KMS-11 (cell line): Measurements from ENCODE around the gene CNOT2.

Experiments
- H2AFZ ChIP-seq: fragments of 200-600 bp; sonication (generic); 2 replicates; pipeline ENCODE4 v1.6.1; 2016; ENCODE audit warnings: antibody characterized with exemption, mixed run types, low read depth
- H3K27ac ChIP-seq: fragments of 200-600 bp; sonication (generic); 2 replicates; pipeline ENCODE4 v1.6.1; 2016; ENCODE audit warnings: mild to moderate bottlenecking, mixed run types
- H3K27me3 ChIP-seq: fragments of 200-600 bp; sonication (generic); 2 replicates; pipeline ENCODE4 v1.6.1; 2017; ENCODE audit warnings: mild to moderate bottlenecking, low read depth, mixed run types, moderate library complexity; ENCODE audit not compliant: insufficient read depth
- H3K36me3 ChIP-seq: fragments of 200-600 bp; sonication (generic); 2 replicates; pipeline ENCODE4 v1.6.1; 2017; ENCODE audit warnings: mild to moderate bottlenecking, mixed run types; ENCODE audit not compliant: insufficient read depth
- H3K4me1 ChIP-seq: fragments of 200-600 bp; sonication (generic); 2 replicates; pipeline ENCODE4 v1.6.1; 2016; ENCODE audit warnings: mild to moderate bottlenecking, low read depth, mixed run types; ENCODE audit not compliant: poor library complexity, severe bottlenecking
- H3K4me2 ChIP-seq: fragments of 200-600 bp; sonication (generic); 2 replicates; pipeline ENCODE4 v1.7.0; 2016; ENCODE audit warnings: mild to moderate bottlenecking, mixed run types
- H3K4me3 ChIP-seq: fragments of 200-600 bp; sonication (generic); IDR thresholded peaks from 2 replicates; pipeline ENCODE4 v1.6.1; 2017; ENCODE audit warnings: low read depth, low read length, mixed read lengths; ENCODE audit not compliant: insufficient read depth
- H3K79me2 ChIP-seq: fragments of 200-600 bp; sonication (generic); 2 replicates; pipeline ENCODE4 v1.6.1; 2016; ENCODE audit warnings: low read depth, mixed run types; ENCODE audit not compliant: insufficient read depth
- H3K9ac ChIP-seq: fragments of 200-600 bp; sonication (generic); 2 replicates; pipeline ENCODE4 v1.6.1; 2016; ENCODE audit warnings: mild to moderate bottlenecking, mixed run types
- H4K20me1 ChIP-seq: fragments of 200-600 bp; sonication (generic); 2 replicates; pipeline ENCODE4 v1.6.1; 2016; ENCODE audit warnings: mild to moderate bottlenecking, mixed run types; ENCODE audit not compliant: insufficient read depth
- CTCF ChIP-seq: fragments of 200-600 bp; sonication (generic); conservative IDR thresholded peaks from 2 replicates; pipeline ENCODE4 v1.6.1; 2017; ENCODE audit warnings: low read depth, mild to moderate bottlenecking, antibody characterized with exemption, low read length, moderate library complexity, mixed read lengths

CNOT2 gene

DNA sequence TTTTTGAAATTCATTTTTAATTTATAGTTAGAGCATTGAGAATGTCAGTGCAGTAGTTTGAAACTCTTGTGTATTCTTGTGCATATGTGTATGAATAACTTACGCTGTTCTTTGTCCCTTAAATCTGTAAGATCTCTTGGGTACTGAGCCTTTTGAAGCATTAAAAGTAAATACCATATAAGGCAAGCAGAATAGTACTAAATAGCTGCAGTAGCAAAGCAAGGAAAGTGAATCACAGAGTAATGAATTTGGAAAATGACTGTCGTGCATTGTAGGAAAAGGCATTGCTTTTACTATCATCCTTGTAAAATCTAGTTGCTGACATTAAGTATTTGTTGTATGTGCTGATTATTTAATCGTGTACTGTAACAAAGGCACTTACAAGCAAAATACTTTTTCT lies 12.1 kb downstream of the CNOT2 start:
- Histone ChIP-seq H3K27ac (no peak overlapping the region), H3K4me1 (peaks cover 16% of the 10 kb centered on the region), H3K4me3 (no peak overlapping the region), H4K20me1 (peaks cover 15% of the 10 kb centered on the region), H3K36me3 (no peaks in the 10 kb centered on the region), H3K4me2 (no peak overlapping the region), H3K79me2 (peaks cover 100% of the 10 kb centered on the region), H3K9ac (no peak overlapping the region), H3K27me3 (no peaks in the 10 kb centered on the region), H2AFZ (no peak overlapping the region)
- no peak for TF ChIP-seq CTCF

DNA sequence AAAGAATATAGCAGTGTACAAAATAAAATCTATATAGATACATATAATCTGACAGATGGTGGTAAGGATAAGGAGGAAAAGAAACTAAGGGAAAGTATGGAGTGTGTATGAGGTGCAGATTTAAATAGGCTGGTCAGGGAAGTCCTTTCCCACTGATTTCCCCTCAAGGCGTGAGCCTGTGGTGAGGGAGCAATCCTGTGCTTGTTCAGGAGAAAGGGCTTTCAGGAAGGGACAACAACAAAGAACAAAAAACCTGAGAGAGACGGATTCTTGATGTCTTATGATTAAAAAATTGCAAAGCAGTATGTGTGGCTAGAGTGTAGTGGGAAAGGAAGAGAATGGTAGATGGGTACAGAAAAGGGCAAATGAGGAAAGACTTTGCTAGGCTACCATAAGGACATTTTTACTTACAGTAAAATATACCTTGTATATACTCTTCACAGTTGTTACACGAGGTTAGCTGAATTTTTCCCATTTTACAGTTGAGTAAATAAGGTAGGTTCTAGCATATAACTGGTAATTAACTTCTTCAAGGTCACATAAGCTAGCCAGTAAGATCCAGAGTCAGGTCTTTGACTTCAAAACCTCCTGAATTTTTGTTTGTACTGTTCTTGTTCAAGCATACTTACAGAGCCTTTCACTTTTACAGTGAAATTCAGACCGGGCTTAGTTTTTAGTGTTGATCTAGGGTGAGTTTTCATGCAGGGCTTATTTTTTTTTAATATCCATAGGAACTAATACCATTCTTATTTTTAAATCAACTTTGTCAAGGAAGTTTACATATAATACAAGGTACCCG lies 15.6 kb downstream of the CNOT2 start:
- 0 out of 2 replicates have a peak, but pooled peaks cover 3% of the 10 kb centered on the region for H4K20me1 ChIP-seq
- no peaks in the 10 kb centered on the region for H3K36me3 ChIP-seq
- no peak overlapping the region for H3K27ac ChIP-seq
- no peak overlapping the region for H3K4me3 ChIP-seq
- H3K4me1 ChIP-seq = peaks cover 24% of the 10 kb centered on the region
- H3K27me3 ChIP-seq = no peaks in the 10 kb centered on the region
- no peak overlapping the region for H3K4me2 ChIP-seq
- H2AFZ ChIP-seq = no peak overlapping the region
- TF ChIP-seq CTCF = no peak
- H3K9ac ChIP-seq = no peak overlapping the region
- H3K79me2 ChIP-seq = peaks cover 100% of the 10 kb centered on the region

GRCh38 chr12:70260646-70261045 lies 17.4 kb downstream of the CNOT2 start:
- peak overlapping the region; percentile 1; the same call in 1 of the 2 replicates for H3K4me2 ChIP-seq
- no peak overlapping the region for H3K27ac ChIP-seq
- H3K4me3 ChIP-seq = no peak overlapping the region
- no peaks in the 10 kb centered on the region for H3K36me3 ChIP-seq
- peaks cover 40% of the 10 kb centered on the region for H3K4me1 ChIP-seq
- no peak overlapping the region for H3K9ac ChIP-seq
- H2AFZ ChIP-seq = no peak overlapping the region
- peaks cover 9% of the 10 kb centered on the region; the same call in 1 of the 2 replicates for H4K20me1 ChIP-seq
- H3K27me3 ChIP-seq = no peaks in the 10 kb centered on the region
- no peak for TF ChIP-seq CTCF
- H3K79me2 ChIP-seq = peaks cover 100% of the 10 kb centered on the region

DNA sequence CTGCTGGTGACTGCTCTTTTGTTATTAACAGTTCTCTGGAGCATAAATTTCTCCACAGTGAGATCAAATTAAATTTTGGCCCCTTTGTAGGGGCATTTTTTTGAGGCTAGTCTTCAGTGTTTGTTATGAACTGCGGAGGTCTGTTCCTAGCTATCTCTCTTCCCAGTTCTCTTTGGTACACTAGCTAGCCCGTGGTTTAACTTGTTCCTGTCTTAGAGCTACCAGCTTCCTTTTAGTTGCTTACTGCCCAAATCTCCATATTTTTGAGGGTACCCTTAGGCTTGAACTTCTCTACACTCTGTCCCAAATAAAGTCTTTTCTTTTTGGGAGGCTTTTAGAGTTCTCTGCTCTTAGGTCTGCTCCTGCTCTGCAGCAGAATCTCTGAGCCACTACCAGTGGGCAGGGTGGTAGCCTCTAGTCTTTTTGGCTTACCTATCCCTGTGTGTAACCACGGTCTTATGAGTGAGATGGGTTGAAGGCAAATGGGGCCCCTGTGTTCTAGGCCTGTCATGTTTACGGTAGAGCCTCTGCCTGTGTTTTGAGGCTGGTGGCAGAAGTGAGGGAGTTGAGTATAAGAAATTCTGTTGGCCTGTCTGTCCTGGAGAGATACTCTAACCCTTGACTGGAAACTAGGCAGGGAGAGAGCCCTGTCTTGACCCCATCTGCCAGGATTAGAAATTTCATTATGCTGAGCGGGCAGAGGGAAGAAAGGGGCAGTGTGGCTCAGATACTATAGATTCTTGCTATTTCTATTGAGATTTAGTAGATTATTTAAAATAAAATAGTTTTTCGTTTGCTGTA lies 21.0 kb downstream of the CNOT2 start:
- Histone ChIP-seq H3K27ac (no peak overlapping the region), H2AFZ (no peak overlapping the region), H3K27me3 (no peaks in the 10 kb centered on the region), H3K9ac (no peak overlapping the region), H4K20me1 (peaks cover 15% of the 10 kb centered on the region; the same call in 1 of the 2 replicates), H3K79me2 (peaks cover 100% of the 10 kb centered on the region), H3K36me3 (no peaks in the 10 kb centered on the region), H3K4me1 (peaks cover 51% of the 10 kb centered on the region), H3K4me3 (no peak overlapping the region), H3K4me2 (no peak overlapping the region)
- TF ChIP-seq CTCF = no peak
